ENCODE data around the gene PRDM16. TPM values are rescaled to one million over a fixed set of nuclear protein-coding genes. Genes with fewer than 3 reads are reported as not detected.

Gene PRDM16
- total RNA-seq, 1 experiment from 2014 or later, result 0.17 TPM

GRCh38 chr1:3462356-3463012, 393.5 kb downstream of the PRDM16 start:
- no peaks in the 10 kb centered on the region for H3K79me2 ChIP-seq (ENCODE audit: insufficient read depth, low read length)
- H4K20me1 ChIP-seq (ENCODE audit: control insufficient read depth, insufficient read depth, insufficient read length), result peaks cover 2% of the 10 kb centered on the region
- no peaks in the 10 kb centered on the region for H3K9me3 ChIP-seq (ENCODE audit: control insufficient read depth, low read depth, low read length)
- H3K14ac ChIP-seq (ENCODE audit: insufficient read depth, low read length), result no peak overlapping the region
- H3K23ac ChIP-seq (ENCODE audit: insufficient read length, low read depth, low read length), result no peak overlapping the region
- no peak overlapping the region for H3K4ac ChIP-seq (ENCODE audit: low read depth, low read length)
- no peak overlapping the region for H4K8ac ChIP-seq (replicated peaks; ENCODE audit: insufficient read length, low read depth, low read length)
- no peak overlapping the region for H3K27ac ChIP-seq (ENCODE audit: insufficient read length, low read depth, low read length)
- no CpG with 5 or more reads among the region's 16 CpGs for WGBS (ENCODE audit: extremely low coverage, insufficient read length, low lambda C conversion rate)
- no peak overlapping the region for H2BK5ac ChIP-seq (ENCODE audit: insufficient read length, low read length)
- peaks cover 0 to 28% (median 15%) of the 10 kb centered on the region in 3 experiments; a peak in 4 of 7 replicates for H3K36me3 Mint-ChIP-seq (ENCODE audit: insufficient read depth in 1 of 3, low read depth in 3 of 3)
- H2AFZ ChIP-seq (ENCODE audit: low read length), result no peak overlapping the region
- H3T11ph ChIP-seq (ENCODE audit: low read length), result no peak overlapping the region
- H3K23me2 ChIP-seq (ENCODE audit: insufficient read length, low read depth, low read length, poor library complexity, severe bottlenecking), result no peaks in the 10 kb centered on the region
- no peak overlapping the region for H2BK12ac ChIP-seq (ENCODE audit: insufficient read length, low read depth, low read length)
- no peak overlapping the region for H4K91ac ChIP-seq (ENCODE audit: insufficient read length, low read depth, low read length)
- no peak overlapping the region for H3K4me2 ChIP-seq (ENCODE audit: insufficient read depth, insufficient read length, low read length)
- no peak overlapping the region for H3K56ac ChIP-seq (ENCODE audit: insufficient read length, low read depth, low read length)
- H3K9me3 Mint-ChIP-seq, result no peaks in the 10 kb centered on the region
- H2AK5ac ChIP-seq (ENCODE audit: insufficient read length, low read length), result no peak overlapping the region
- no peaks in the 10 kb centered on the region for H3K4me1 ChIP-seq (ENCODE audit: insufficient read depth, low read length)
- H3K9ac ChIP-seq (ENCODE audit: extremely low read depth, insufficient read length, low read length), result no peak overlapping the region
- no peak overlapping the region for H2BK120ac ChIP-seq (ENCODE audit: low read depth, low read length, poor library complexity, severe bottlenecking)
- no peak overlapping the region for H3K4me3 Mint-ChIP-seq
- H3K27me3 Mint-ChIP-seq (ENCODE audit: low read depth), result no peaks in the 10 kb centered on the region
- H3K79me1 ChIP-seq (ENCODE audit: insufficient read depth, low read depth, low read length, poor library complexity, severe bottlenecking), result no peaks in the 10 kb centered on the region
- no peak overlapping the region for H2BK20ac ChIP-seq (ENCODE audit: low read depth, low read length, poor library complexity, severe bottlenecking)
- no peak overlapping the region for H2BK15ac ChIP-seq (ENCODE audit: low read depth, low read length)
- no peaks in the 10 kb centered on the region for H3K27me3 ChIP-seq (ENCODE audit: insufficient read depth, low read length)
- H3K18ac ChIP-seq (ENCODE audit: insufficient read length, low read depth, low read length), result no peak overlapping the region
- no peak for TF ChIP-seq CTCF (conservative IDR thresholded peaks at IDR 0.05)
- H3K4me1 Mint-ChIP-seq, result peaks cover 9 to 24% of the 10 kb centered on the region in 2 experiments
- H3K27ac Mint-ChIP-seq, result peak overlapping the region in 1 of 3 experiments; percentile 79; a peak in 1 of 7 replicates
- no peak overlapping the region for H4K5ac ChIP-seq (ENCODE audit: insufficient read length, low read depth, low read length)
- no peak for DNase-seq

Data from H9 (cell line).